Mesenchymal stem cell (in vitro differentiated cells and primary cell): ENCODE results near the gene CACNA2D3.
A peak's percentile ranks its signal among the peaks of the same experiment; 100 is the strongest.

ENCODE experiments used
- DNase-seq: peaks from one replicate; pipeline ENCODE4 v3.0.0-alpha.2; 2013
- H2AFZ ChIP-seq: one replicate; pipeline ENCODE4 v1.6.1; 2013; ENCODE audit warnings: low read depth, mild to moderate bottlenecking, control low read depth, inconsistent platforms, low read length, moderate library complexity
- H2AK5ac ChIP-seq: 2 replicates; pipeline ENCODE4 v1.6.1; 2013; ENCODE audit warnings: low read length, moderate library complexity, mild to moderate bottlenecking, inconsistent platforms; ENCODE audit not compliant: severe bottlenecking
- H2BK120ac ChIP-seq: one replicate; pipeline ENCODE4 v1.6.1; 2013; ENCODE audit warnings: low read depth, mild to moderate bottlenecking, inconsistent platforms, low read length, moderate library complexity
- H2BK12ac ChIP-seq, 2 experiments: one replicate each; pipeline ENCODE4 v1.6.1; 2013; ENCODE audit warnings: inconsistent platforms in 2 of 2, low read length in 2 of 2, mild to moderate bottlenecking in 2 of 2, moderate library complexity in 2 of 2, control low read depth in 1 of 2
- H2BK15ac ChIP-seq: one replicate; pipeline ENCODE4 v1.6.1; 2013; ENCODE audit warnings: mild to moderate bottlenecking, low read depth, inconsistent platforms; ENCODE audit not compliant: poor library complexity, severe bottlenecking
- H2BK5ac ChIP-seq: 2 replicates; pipeline ENCODE4 v1.6.1; 2013; ENCODE audit warnings: low read depth, mild to moderate bottlenecking, low read length, control low read depth, inconsistent platforms; ENCODE audit not compliant: poor library complexity, severe bottlenecking
- H3K14ac ChIP-seq, 2 experiments: one replicate each; pipeline ENCODE4 v1.6.1; 2013; ENCODE audit warnings: inconsistent platforms in 2 of 2, low read length in 2 of 2, control low read depth in 1 of 2, mild to moderate bottlenecking in 1 of 2, moderate library complexity in 1 of 2
- H3K18ac ChIP-seq, 2 experiments: one replicate each; pipeline ENCODE4 v1.6.1; 2013; ENCODE audit warnings: inconsistent platforms in 2 of 2, low read length in 2 of 2, control low read depth in 1 of 2, low read depth in 1 of 2, mild to moderate bottlenecking in 1 of 2
- H3K23ac ChIP-seq, 2 experiments: one replicate each; pipeline ENCODE4 v1.6.1; 2013; ENCODE audit warnings: inconsistent platforms in 2 of 2, low read length in 2 of 2, mild to moderate bottlenecking in 2 of 2, moderate library complexity in 2 of 2, control low read depth in 1 of 2
- H3K27ac ChIP-seq: 2 replicates; pipeline ENCODE4 v1.5.1; 2013; ENCODE audit warnings: mild to moderate bottlenecking, moderate library complexity, low read length, control low read depth, inconsistent platforms; ENCODE audit not compliant: poor library complexity, severe bottlenecking
- H3K27me3 ChIP-seq, 2 experiments: 2 replicates each; pipeline versions ENCODE4 v1.6.1 to v1.7.0; 2013; ENCODE audit warnings: low read length in 2 of 2, mild to moderate bottlenecking in 2 of 2, moderate library complexity in 2 of 2, control low read depth in 1 of 2, inconsistent platforms in 1 of 2; ENCODE audit not compliant: control insufficient read depth in 1 of 2, insufficient read depth in 1 of 2
- H3K36me3 ChIP-seq, 2 experiments: 2 replicates each; pipeline versions ENCODE4 v1.6.1 to v1.7.0; 2013; ENCODE audit warnings: low read length in 2 of 2, control low read depth in 1 of 2, inconsistent platforms in 1 of 2, low read depth in 1 of 2, mild to moderate bottlenecking in 1 of 2; ENCODE audit not compliant: insufficient read depth in 2 of 2, control insufficient read depth in 1 of 2
- H3K4ac ChIP-seq, 2 experiments: one replicate each; pipeline ENCODE4 v1.6.1; 2013; ENCODE audit warnings: inconsistent platforms in 2 of 2, low read length in 2 of 2, mild to moderate bottlenecking in 2 of 2, moderate library complexity in 2 of 2, control low read depth in 1 of 2, low read depth in 1 of 2
- H3K4me1 ChIP-seq: 2 replicates; pipeline ENCODE4 v1.6.1; 2013; ENCODE audit warnings: low read depth, low read length, control low read depth; ENCODE audit not compliant: control insufficient read depth, insufficient read depth
- H3K4me2 ChIP-seq: 2 replicates; pipeline ENCODE4 v1.6.1; 2013; ENCODE audit warnings: low read length, mild to moderate bottlenecking, inconsistent platforms; ENCODE audit not compliant: poor library complexity, severe bottlenecking
- H3K4me3 ChIP-seq, 2 experiments: 2 replicates each; pipeline versions ENCODE4 v1.5.1 to v1.7.0; 2013; ENCODE audit warnings: low read length in 2 of 2, mild to moderate bottlenecking in 2 of 2, control low read depth in 1 of 2, low read depth in 1 of 2; ENCODE audit not compliant: insufficient read depth in 1 of 2
- H3K79me1 ChIP-seq: replicated peaks from 2 replicates; pipeline ENCODE4 v1.6.1; 2013; ENCODE audit warnings: mild to moderate bottlenecking, control low read depth, low read length, inconsistent platforms; ENCODE audit not compliant: poor library complexity, severe bottlenecking
- H3K9ac ChIP-seq: 2 replicates; pipeline ENCODE4 v1.7.0; 2013; ENCODE audit warnings: mild to moderate bottlenecking, low read length, moderate library complexity
- H3K9me3 ChIP-seq: 2 replicates; pipeline ENCODE4 v1.7.0; 2013; ENCODE audit warnings: mild to moderate bottlenecking, low read length; ENCODE audit not compliant: control insufficient read depth
- H4K8ac ChIP-seq: one replicate; pipeline ENCODE4 v1.6.1; 2013; ENCODE audit warnings: inconsistent platforms, mild to moderate bottlenecking, low read length, moderate library complexity
- H4K91ac ChIP-seq: one replicate; pipeline ENCODE4 v1.6.1; 2013; ENCODE audit warnings: mild to moderate bottlenecking, low read length, inconsistent platforms
- WGBS: methylation state at CpG from one replicate; pipeline ENCODE4 v1.1.7; 2013; ENCODE audit warnings: mixed read lengths; 5-methylcytosine and 5-hydroxymethylcytosine counted together

CACNA2D3 gene

DNA sequence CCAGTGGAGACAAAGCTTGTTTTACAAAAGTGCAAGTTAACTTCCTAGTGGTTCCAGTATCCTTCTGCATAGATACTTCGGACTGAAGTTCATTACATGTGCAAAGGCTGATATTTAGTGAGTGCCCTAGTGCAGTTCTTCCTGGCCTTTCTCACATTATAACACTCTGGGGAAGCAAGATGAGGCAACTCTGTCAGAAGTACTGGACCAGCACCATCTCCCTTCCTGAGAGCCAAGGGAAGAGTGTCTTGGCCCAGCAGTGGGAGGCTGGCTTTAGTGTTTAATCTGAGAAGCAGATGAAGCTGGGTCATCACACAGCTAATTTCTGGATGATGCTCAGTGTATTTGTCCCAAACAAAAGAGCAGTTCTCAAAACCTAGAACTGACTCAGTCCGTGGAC lies 397.7 kb downstream of the CACNA2D3 start:
- H3K4ac ChIP-seq: no peak overlapping the region
- no peak overlapping the region for H2BK5ac ChIP-seq
- H2BK15ac ChIP-seq: no peak overlapping the region
- no peaks in the 10 kb centered on the region for H3K36me3 ChIP-seq
- DNase-seq: no peak
- H3K27me3 ChIP-seq: no peaks in the 10 kb centered on the region
- no peak overlapping the region for H3K9ac ChIP-seq
- H3K4me3 ChIP-seq: no peak overlapping the region
- H2AFZ ChIP-seq: no peak overlapping the region
- H3K18ac ChIP-seq: no peak overlapping the region
- H3K4me2 ChIP-seq: no peak overlapping the region
- H3K14ac ChIP-seq: no peak overlapping the region
- no peak overlapping the region for H2BK12ac ChIP-seq
- H4K8ac ChIP-seq: no peak overlapping the region
- no peaks in the 10 kb centered on the region for H3K4me1 ChIP-seq
- 59% methylated on average over 2 of the region's 2 CpGs for WGBS
- no peak overlapping the region for H3K27ac ChIP-seq
- H3K79me1 ChIP-seq: no peaks in the 10 kb centered on the region
- H4K91ac ChIP-seq: no peak overlapping the region
- H2BK120ac ChIP-seq: no peak overlapping the region
- H3K23ac ChIP-seq: no peak overlapping the region
- no peak overlapping the region for H2AK5ac ChIP-seq
- peaks cover 32% of the 10 kb centered on the region for H3K9me3 ChIP-seq

DNA sequence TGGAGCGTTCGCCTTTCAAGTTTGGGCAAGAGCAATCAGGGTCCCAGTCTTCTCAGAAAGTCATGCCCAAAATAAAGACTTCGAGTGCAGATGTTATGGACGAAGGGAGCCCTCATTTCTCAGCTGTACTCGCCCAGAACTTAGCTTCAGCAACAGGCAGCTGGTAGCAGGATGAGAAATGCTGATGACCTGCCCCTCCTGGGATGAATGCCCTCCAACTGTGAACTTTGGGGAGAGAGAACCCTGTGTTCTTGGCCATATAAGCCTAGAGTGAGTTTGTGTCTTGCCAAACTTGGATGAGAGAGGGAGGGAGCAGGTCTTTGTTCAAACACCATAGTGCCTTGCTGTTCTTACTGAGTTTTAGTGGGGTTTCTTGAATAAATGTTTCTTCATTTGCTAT lies 405.2 kb downstream of the CACNA2D3 start:
- Histone ChIP-seq H3K14ac (no peak overlapping the region), H3K79me1 (no peaks in the 10 kb centered on the region), H2AK5ac (no peak overlapping the region), H3K27ac (no peak overlapping the region), H2AFZ (no peak overlapping the region), H3K4me3 (peak overlapping the region in 1 of 2 experiments; percentile 3), H3K23ac (no peak overlapping the region), H3K18ac (no peak overlapping the region), H2BK5ac (no peak overlapping the region), H2BK12ac (no peak overlapping the region), H3K9me3 (peaks cover 31% of the 10 kb centered on the region), H3K4ac (no peak overlapping the region), H3K27me3 (no peaks in the 10 kb centered on the region), H2BK15ac (no peak overlapping the region), H3K4me2 (no peak overlapping the region), H3K4me1 (no peaks in the 10 kb centered on the region), H4K8ac (no peak overlapping the region), H3K9ac (peak overlapping the region; percentile 14), H3K36me3 (no peaks in the 10 kb centered on the region), H4K91ac (no peak overlapping the region), H2BK120ac (no peak overlapping the region)
- no peak for DNase-seq
- WGBS: 67% methylated on average over 5 of the region's 5 CpGs

DNA sequence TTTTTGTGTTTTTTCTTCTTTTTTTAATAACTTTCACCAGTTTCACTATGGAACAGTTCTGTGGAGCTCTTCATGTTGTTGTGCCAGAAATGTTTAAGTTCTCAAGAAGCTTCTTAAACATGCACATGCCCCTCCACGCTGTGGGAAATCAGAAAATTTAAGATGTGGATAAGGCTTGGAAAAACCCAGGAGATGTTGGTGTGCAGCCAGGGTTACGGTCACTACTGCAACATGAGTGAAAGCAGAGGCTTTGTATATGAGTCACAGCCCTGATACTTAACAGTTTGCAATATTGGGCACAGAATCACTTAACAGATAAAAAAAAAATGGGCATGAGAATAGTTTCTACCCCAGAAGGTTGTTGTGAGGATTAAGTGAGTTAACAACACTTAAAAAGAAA lies 405.6 kb downstream of the CACNA2D3 start:
- no peak overlapping the region for H3K4ac ChIP-seq
- H3K36me3 ChIP-seq: no peaks in the 10 kb centered on the region
- H3K9me3 ChIP-seq: peaks cover 27% of the 10 kb centered on the region
- no peak overlapping the region for H2BK12ac ChIP-seq
- H3K79me1 ChIP-seq: no peaks in the 10 kb centered on the region
- DNase-seq: no peak
- peak overlapping the region; percentile 14 for H3K9ac ChIP-seq
- no peak overlapping the region for H3K27ac ChIP-seq
- no peak overlapping the region for H3K4me2 ChIP-seq
- H3K4me1 ChIP-seq: no peaks in the 10 kb centered on the region
- no peak overlapping the region for H2BK120ac ChIP-seq
- no peak overlapping the region for H4K8ac ChIP-seq
- peak overlapping the region in 1 of 2 experiments; percentile 3 for H3K4me3 ChIP-seq
- no peak overlapping the region for H2BK5ac ChIP-seq
- no peak overlapping the region for H3K23ac ChIP-seq
- H2AK5ac ChIP-seq: no peak overlapping the region
- no peak overlapping the region for H4K91ac ChIP-seq
- no peak overlapping the region for H2BK15ac ChIP-seq
- H3K27me3 ChIP-seq: no peaks in the 10 kb centered on the region
- WGBS: 60% methylated on average over 1 of the region's 2 CpGs
- no peak overlapping the region for H3K14ac ChIP-seq
- no peak overlapping the region for H2AFZ ChIP-seq
- no peak overlapping the region for H3K18ac ChIP-seq

DNA sequence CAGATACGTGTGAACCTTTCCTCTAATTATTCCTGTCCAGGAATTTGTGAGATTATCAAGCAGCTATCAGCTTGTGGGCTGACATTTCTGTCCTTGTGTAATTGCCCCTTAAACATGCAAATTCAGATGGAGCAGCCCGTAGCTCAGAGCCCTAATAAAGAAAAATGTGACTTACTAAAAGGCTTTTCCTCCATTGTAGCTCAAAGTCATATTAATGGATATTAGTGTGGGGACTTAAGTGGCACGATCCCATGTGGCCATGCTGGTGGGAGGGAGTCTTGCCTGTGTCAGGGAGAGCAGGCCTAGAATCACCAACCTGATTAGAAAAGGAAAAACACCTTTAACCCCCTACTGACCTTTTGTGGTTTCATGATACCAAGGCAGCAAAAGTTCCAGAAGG lies 406.3 kb downstream of the CACNA2D3 start:
- Histone ChIP-seq H3K27ac (no peak overlapping the region), H3K9me3 (peaks cover 20% of the 10 kb centered on the region), H2AFZ (no peak overlapping the region), H3K4me3 (no peak overlapping the region), H3K18ac (no peak overlapping the region), H3K4me2 (no peak overlapping the region), H3K27me3 (no peaks in the 10 kb centered on the region), H4K91ac (no peak overlapping the region), H2BK12ac (no peak overlapping the region), H3K4me1 (no peaks in the 10 kb centered on the region), H2AK5ac (no peak overlapping the region), H3K14ac (no peak overlapping the region), H3K23ac (no peak overlapping the region), H3K9ac (peak overlapping the region; percentile 2), H3K79me1 (no peaks in the 10 kb centered on the region), H3K36me3 (no peaks in the 10 kb centered on the region), H2BK5ac (no peak overlapping the region), H3K4ac (no peak overlapping the region), H4K8ac (no peak overlapping the region), H2BK15ac (no peak overlapping the region), H2BK120ac (no peak overlapping the region)
- 79% methylated on average over 2 of the region's 3 CpGs for WGBS
- DNase-seq: no peak
